IPS-11a (cell line): ENCODE measurements around the gene TCTN2.

ENCODE experiments used
- H3K4me3 ChIP-seq: one replicate; pipeline ENCODE4 v1.5.1; 2013; ENCODE audit warnings: low read depth, low read length, control low read depth

The TCTN2 gene

DNA sequence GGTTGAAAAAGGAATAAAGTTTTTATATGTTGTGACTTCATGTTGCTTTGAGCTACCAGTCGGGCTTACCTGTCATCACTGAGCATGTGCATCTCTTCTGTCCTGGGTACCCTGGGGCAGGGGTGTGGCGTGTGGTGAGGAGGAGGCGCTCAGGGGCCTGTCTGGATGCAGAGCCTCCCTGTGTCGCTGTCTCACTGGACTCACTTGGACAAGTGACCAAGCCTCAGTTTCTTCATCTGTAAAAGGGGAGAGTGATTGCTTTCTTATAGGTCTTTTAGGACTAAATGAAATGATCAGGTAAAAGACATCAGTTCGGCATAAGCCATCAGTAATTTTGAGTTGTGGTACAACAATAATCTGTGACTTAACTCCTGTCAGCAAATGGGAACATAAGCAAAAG, 63.4 kb downstream of the TCTN2 start:
- no peak overlapping the region for H3K4me3 ChIP-seq

DNA sequence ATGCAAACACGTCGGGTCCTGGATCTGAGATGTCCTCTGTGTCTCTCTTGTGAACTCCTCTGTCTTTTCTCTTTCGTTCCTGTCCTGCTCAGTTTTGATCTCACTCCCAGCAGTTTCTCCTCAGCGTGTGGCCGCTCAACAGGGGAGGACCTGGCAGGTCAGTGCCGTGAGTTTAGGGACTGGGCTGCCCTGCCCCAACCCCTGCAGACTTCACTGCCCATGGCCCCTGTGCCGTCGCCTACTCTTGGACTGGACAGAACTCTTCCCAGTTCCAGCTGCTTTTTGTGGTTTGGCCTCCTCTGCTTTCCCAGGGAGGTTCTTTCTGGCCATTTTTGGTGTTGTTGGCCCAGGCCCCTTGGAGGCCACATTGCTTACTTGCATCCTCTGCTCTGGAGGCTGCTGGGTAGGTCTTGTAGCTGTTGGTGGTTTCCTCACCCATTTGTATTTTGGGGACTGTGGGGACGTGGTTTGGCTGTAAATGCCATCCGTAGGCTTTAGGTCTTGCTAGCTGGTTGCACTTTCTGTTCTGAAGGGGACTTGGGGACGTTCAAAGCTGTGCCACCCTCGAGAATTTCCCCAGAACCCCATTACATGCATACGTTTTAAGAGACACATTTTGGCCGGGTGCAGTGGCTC, 71.1 kb downstream of the TCTN2 start:
- H3K4me3 ChIP-seq = no peak overlapping the region

DNA sequence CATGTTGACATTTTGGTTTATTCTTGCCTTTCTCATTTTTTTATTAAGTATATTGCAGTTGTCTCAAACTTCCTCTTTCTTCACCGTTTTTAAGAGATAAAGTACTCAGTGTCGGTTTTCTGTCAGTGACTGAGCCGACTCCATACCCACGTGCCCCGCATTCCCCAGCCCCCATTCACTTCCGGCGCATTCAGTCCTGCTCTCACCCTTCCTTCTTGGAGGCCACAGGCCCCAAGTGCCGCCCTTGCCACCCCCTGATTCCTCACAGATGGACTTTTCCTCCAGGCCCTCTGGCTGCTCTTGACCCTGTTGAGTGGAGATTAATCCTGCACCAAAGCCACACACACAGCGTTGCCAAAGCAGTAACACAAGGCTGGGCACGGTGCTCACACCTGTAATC, 72.1 kb downstream of the TCTN2 start:
- H3K4me3 ChIP-seq = no peak overlapping the region

DNA sequence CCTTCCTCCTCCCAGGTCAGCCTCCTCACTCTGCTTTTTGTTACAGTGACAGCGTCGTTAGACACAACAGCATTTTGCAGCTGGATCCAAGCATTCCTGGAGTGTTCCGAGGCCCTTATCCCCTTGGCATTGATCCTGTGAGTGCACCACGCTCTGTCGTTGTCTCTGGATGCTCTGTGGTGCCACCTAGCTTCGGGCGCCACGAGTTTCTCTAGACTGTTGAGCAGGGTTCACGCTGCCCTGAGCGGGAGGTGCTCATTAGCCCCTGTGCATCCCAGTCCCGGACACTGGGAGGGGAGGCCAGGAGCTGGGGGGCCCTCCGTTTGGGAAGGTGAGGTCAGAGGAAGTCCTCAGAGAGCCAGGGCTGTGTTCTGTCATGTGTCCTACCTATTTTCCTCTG, 73.9 kb downstream of the TCTN2 start:
- H3K4me3 ChIP-seq = no peak overlapping the region

DNA sequence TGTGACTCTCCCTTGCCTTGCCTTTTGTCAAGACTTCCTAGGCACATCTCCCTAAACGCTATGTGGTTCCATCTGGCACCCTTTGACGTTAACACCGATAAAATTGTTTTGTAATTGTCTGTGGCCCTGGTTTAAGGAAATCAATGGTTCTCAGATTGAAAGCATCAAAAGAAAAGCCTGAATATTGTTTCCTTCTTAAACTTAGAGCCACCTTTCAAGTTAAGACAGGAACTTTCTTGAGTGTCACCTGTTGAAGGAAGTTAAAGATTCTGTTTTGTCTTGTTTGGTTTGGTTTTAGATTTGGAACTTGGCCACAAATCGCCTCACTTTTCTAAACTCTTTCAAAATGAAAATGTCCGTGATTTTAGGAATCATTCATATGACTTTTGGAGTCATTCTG, 76.4 kb downstream of the TCTN2 start:
- H3K4me3 ChIP-seq = no peak overlapping the region

DNA sequence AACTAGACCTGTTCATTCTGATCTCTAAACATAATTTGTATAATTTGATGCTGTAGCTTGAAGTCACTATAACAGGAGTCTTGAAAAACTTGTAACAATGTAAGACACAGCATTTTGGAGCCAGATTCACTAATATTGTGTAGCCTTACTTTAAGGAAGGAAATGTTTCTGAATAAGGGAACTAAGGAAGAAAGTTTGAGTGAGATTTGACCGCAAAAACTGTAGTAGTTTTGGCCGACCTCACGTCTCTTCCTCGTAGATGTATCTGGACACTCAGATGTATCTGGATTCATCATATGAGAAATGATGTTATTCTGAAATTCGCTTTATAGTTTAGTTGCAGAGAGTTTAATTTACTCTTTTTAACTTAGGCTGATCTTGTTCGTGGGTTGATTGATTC, 77.2 kb downstream of the TCTN2 start:
- H3K4me3 ChIP-seq = no peak overlapping the region

DNA sequence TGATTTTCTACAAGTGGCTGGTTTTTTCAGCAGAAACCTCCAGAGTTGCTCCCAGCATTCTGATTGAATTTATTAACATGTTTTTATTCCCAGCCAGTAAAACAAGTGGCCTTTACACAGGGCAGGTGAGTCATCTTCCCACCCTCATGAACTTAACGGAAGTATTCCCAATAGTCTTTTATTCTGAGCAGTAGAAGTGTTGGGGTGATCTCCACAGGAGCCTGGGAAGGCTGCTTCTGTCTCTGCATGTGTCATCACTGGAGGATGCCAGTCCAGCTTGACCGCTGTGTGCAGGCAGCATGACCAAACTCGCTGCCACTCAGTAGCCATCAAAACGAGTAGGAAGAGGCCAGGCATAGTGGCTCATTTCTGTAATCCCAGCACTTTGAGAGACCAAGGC, 77.7 kb downstream of the TCTN2 start:
- H3K4me3 ChIP-seq = no peak overlapping the region

DNA sequence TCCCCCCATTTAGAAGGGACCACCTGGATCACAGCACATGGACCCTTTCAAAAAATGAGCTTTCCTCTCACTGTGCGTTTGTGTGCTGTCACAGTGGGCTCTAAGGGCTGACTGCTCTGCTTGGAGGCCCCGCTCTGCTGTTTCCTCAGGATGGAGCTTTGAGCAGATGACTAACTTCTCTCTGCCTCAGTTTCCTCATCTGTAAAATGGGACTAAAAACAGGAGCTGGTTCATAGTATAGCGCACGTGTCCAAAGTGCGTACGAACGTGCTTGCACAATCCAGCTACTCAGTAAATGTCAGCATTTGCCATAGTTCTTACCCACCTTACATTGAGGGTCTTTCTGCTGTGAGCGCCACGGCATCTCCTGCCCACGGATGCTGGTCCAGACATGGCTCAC, 78.4 kb downstream of the TCTN2 start:
- no peak overlapping the region for H3K4me3 ChIP-seq

DNA sequence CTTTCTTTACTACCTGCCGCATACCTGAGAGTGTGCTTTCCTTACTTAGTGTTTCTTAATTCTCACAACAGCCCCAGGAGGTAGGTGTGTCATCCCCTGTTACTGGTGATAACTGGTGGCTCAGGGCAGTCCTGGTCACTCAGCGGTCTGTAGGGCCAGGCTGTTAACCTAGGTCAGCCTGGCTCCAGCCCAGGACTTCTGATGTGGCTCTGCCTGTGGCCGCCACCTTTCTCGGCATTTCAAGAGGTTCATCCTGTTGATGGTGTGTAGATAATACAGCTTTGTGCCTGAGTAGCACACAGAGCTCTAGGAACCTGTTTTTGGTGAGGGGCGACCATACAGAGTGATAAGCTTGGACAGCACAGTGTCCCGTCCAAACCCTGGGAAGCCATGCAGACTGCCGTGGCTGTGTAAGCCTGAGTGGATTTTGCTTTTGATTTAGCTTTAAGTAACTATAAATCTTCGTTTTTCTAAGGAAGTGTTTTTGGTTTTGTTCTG, 79.3 kb downstream of the TCTN2 start:
- H3K4me3 ChIP-seq = no peak overlapping the region

DNA sequence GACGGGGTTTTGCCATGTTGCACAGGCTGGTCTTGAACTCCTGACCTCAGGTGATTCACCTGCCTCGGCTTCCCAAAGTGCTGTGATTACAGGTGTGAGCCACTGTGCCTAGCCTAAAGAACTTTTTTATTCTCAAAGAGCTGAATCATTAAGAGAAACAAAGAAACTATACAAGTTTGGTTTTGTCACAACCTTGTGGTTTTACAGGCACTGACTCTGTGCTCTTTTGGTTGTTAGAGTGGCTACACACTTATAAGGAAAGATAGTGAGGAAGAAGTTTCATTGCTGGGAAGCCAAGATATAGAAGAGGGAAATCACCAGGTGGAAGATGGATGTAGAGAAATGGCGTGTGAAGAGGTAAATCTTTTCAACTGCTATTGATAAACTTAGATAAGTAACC, 81.1 kb downstream of the TCTN2 start:
- H3K4me3 ChIP-seq = no peak overlapping the region

DNA sequence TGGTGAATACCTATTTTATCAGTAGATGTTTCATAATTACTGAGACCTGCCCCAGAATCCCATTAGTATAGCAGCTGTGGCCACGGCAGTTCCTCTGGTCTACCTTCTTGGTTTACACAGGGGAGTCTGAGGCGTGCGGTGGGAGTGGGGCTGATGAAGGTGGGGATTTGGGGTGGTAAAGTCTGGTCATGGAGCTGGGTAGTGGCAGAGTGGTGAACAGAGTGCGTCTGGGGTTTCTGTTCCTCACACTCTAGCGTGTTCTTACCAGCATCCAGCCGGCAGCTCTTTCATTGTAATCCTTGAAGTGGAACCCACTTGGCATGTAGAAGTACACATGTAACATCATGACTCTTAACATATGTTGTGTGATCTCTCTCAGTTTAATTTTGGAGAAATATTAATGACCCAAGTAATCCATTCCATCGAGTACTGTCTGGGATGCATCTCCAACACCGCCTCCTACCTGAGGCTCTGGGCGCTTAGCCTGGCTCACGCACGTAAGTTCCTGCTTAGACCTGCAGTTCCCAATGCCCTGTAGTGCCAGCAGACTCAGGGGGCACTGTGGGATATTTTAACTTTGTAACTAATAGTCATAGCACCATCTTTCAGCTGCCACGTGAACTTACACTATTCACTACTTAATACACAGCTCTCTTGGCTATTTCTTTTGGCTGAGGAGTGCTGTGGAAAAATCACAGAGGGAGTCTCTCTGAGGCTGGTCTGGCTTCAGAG, 83.3 kb downstream of the TCTN2 start:
- no peak overlapping the region for H3K4me3 ChIP-seq

DNA sequence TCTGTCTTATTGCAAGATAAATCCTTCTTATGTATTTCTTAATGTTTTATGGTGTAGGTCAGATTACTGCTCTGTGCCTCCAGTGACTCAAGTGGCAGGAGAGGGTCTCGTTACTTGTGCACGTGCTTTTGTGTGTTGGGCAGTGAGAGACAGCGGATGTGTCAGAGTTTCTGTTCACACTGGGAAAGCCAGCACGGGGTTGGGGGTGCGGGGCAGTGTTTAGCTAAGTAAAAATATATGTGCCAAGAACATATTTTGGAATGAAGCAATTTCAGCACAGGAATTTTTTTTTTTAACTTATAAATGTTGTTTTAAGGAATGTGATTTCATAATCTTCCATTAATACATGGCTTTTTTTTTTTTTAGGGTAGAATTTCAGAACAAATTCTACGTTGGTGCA, 86.6 kb downstream of the TCTN2 start:
- H3K4me3 ChIP-seq = no peak overlapping the region
